Activated CD4-positive, CD25-positive, alpha-beta regulatory T cell (primary cell): ENCODE data around the gene AP2S1.
"Not testable (repeated sequence)": the region's sequence is repeated elsewhere in the genome, so short reads cannot be mapped to it uniquely, and the experiment has no call there.

Source experiments
- DNase-seq, 4 experiments: peaks; one replicate each; lab custom pipeline; 2025; lab: John Stamatoyannopoulos, UW

AP2S1 gene

GRCh38 chr19:46867170-46867569, 16.5 kb upstream of the AP2S1 start:
- DNase-seq: no peak

GRCh38 chr19:46866407-46867136, 15.9 kb upstream of the AP2S1 start:
- DNase-seq: no peak

- DNase-seq: no peak
These were observed 13.4 kb upstream of the AP2S1 start for GRCh38 chr19:46863818-46864629.

GRCh38 chr19:46862974-46863632, 12.5 kb upstream of the AP2S1 start:
- no peak for DNase-seq

GRCh38 chr19:46862503-46862834, 11.8 kb upstream of the AP2S1 start:
- no peak for DNase-seq

GRCh38 chr19:46861691-46862502, 11.3 kb upstream of the AP2S1 start:
- no peak for DNase-seq

- DNase-seq: no peak
These were observed 10.4 kb upstream of the AP2S1 start, which contains the start of gene ARHGAP35 for GRCh38 chr19:46860846-46861690. ARHGAP35 (plus strand) TSS chr19:46860997; CDS start chr19:46918676, 57,679 bp downstream.

- peak; percentile 83 to 86 (median 85) for DNase-seq
These were observed 9.6 kb upstream of the AP2S1 start for GRCh38 chr19:46860125-46860845.

GRCh38 chr19:46859637-46860124, 9.0 kb upstream of the AP2S1 start:
- no peak for DNase-seq

- DNase-seq: peak; percentile 76 to 81 (median 78)
These were observed 5.7 kb upstream of the AP2S1 start for GRCh38 chr19:46856062-46857022.

GRCh38 chr19:46854698-46855097, 4.1 kb upstream of the AP2S1 start:
- not testable (repeated sequence) for DNase-seq

GRCh38 chr19:46852830-46853229, 2.2 kb upstream of the AP2S1 start:
- DNase-seq: no peak

- no peak for DNase-seq
These were observed 1.0 kb downstream of the AP2S1 start for GRCh38 chr19:46849610-46850009.

GRCh38 chr19:46848389-46848788, 2.3 kb downstream of the AP2S1 start:
- no peak for DNase-seq

- DNase-seq: no peak
These were observed 3.1 kb downstream of the AP2S1 start for GRCh38 chr19:46847528-46847927.

GRCh38 chr19:46845959-46846459, 4.6 kb downstream of the AP2S1 start:
- DNase-seq: no peak

GRCh38 chr19:46844067-46844489, 6.6 kb downstream of the AP2S1 start:
- no peak for DNase-seq

- DNase-seq: no peak
These were observed 7.9 kb downstream of the AP2S1 start for GRCh38 chr19:46842791-46843190.
